ENCODE measurements around the gene SLC2A4. TPM values are rescaled to one million over a fixed set of nuclear protein-coding genes. Genes with fewer than 3 reads are reported as not detected.
"Not testable (repeated sequence)": the region's sequence is repeated elsewhere in the genome, so short reads cannot be mapped to it uniquely, and the experiment has no call there.

Gene SLC2A4
- total and polyA plus RNA-seq, 12 donors, result 41.8 to 186 (median 174) TPM

GRCh38 chr17:7241783-7242716 lies 39.5 kb upstream of the SLC2A4 start, which contains the start of gene GABARAP:
TSS of gene GABARAP (minus strand) at chr17:7242449. CDS start at chr17:7242330, 119 bp downstream.
- Histone ChIP-seq H3K27ac (peak within 1 kb of the TSS; percentile 88 to 100 (median 96)), H3K4me3 (peak within 1 kb of the TSS; percentile 68 to 97 (median 84)), H3K27me3 (no peaks in the 10 kb centered on the region), H3K9me3 (no peaks in the 10 kb centered on the region), H3K36me3 (peaks cover 0 to 50% (median 15%) of the 10 kb centered on the region in 9 donors), H3K4me1 (peaks cover 14 to 39% (median 33%) of the 10 kb centered on the region in 9 donors)
- WGBS, 2 donors, result 0 to 1% methylated on average over 62 of the region's 62 CpGs
- peak; percentile 28 to 66 (median 51) for ATAC-seq
- no peak for TF ChIP-seq CTCF (IDR thresholded peaks at IDR 0.05)
- DNase-seq, result peak; percentile 96 to 97
- intact Hi-C loops (cut with DNase I), result loop anchor here in 2 of 10 donors (2.0 to 5.0 kb wide), 2 partner anchors 65 kb away; partner anchors contain the start of gene EIF5A (in 2 of the 2)

GRCh38 chr17:7242717-7243452 lies 38.6 kb upstream of the SLC2A4 start:
- peak; percentile 54 to 79 (median 66) for ATAC-seq
- Histone ChIP-seq H3K36me3 (peaks cover 0 to 55% (median 15%) of the 10 kb centered on the region in 9 donors), H3K4me1 (peaks cover 14 to 41% (median 28%) of the 10 kb centered on the region in 9 donors), H3K9me3 (no peaks in the 10 kb centered on the region), H3K27ac (peak overlapping the region; percentile 88 to 100 (median 96)), H3K4me3 (peak overlapping the region; percentile 68 to 97 (median 84)), H3K27me3 (no peaks in the 10 kb centered on the region)
- WGBS, 2 donors, result 0 to 1% methylated on average over 49 of the region's 49 CpGs
- TF ChIP-seq CTCF (IDR thresholded peaks at IDR 0.05), result peak in 3 of 9 donors; percentile 28 to 42 (median 36)
- intact Hi-C loops (cut with DNase I), result loop anchor here in 2 of 10 donors (2.0 to 5.0 kb wide), 2 partner anchors 64 kb away; partner anchors contain the start of gene EIF5A (in 2 of the 2)
- peak; percentile 96 to 98 for DNase-seq

GRCh38 chr17:7243453-7243729 lies 38.1 kb upstream of the SLC2A4 start:
- no peak for TF ChIP-seq CTCF (IDR thresholded peaks at IDR 0.05)
- WGBS, 2 donors, result 32 to 34% methylated on average over 2 of the region's 2 CpGs
- Histone ChIP-seq H3K27me3 (no peaks in the 10 kb centered on the region), H3K9me3 (no peaks in the 10 kb centered on the region), H3K4me3 (peak overlapping the region; percentile 68 to 97 (median 84)), H3K36me3 (peaks cover 0 to 55% (median 15%) of the 10 kb centered on the region in 9 donors), H3K27ac (peak overlapping the region; percentile 88 to 100 (median 96)), H3K4me1 (peaks cover 14 to 46% (median 31%) of the 10 kb centered on the region in 9 donors)
- intact Hi-C loops (cut with DNase I), result loop anchor here in 2 of 10 donors (2.0 to 5.0 kb wide), 2 partner anchors 63 to 64 kb away; partner anchors contain the start of gene EIF5A (in 2 of the 2)
- DNase-seq (no peak), ATAC-seq (no peak)

GRCh38 chr17:7243838-7244237 lies 37.7 kb upstream of the SLC2A4 start:
- intact Hi-C loops (cut with DNase I), result loop anchor here in 2 of 10 donors (2.0 to 5.0 kb wide), 2 partner anchors 63 kb away; partner anchors contain the start of gene EIF5A (in 2 of the 2)
- not testable (repeated sequence) for H3K9me3 ChIP-seq, ATAC-seq, H3K27me3 ChIP-seq, DNase-seq
- H3K27ac ChIP-seq, result peak overlapping the region in 8 of 10 donors; percentile 88 to 100 (median 97)
- H3K4me3 ChIP-seq, result peak overlapping the region in 4 of 10 donors; percentile 86 to 97 (median 92)
- peaks cover 0 to 55% (median 15%) of the 10 kb centered on the region in 9 donors for H3K36me3 ChIP-seq
- H3K4me1 ChIP-seq, result peaks cover 17 to 51% (median 35%) of the 10 kb centered on the region in 9 donors
- 76 to 79% methylated on average over 10 of the region's 10 CpGs for WGBS, 2 donors

Measured in heart right ventricle (tissue), 16 donors.